Measurements from ENCODE around the gene CHMP4B. TPM values are rescaled to one million over a fixed set of nuclear protein-coding genes. Genes with fewer than 3 reads are reported as not detected.

CHMP4B gene
- polyA plus RNA-seq, 1 of the 3 experiments (the other 2 are of a cell fraction), result 123 TPM

- WGBS (ENCODE audit: low lambda C conversion rate), result 85% methylated on average over 5 of the region's 5 CpGs
- Histone ChIP-seq H3F3A (replicated peaks; ENCODE audit: insufficient read depth) (peaks cover 4% of the 10 kb centered on the region), H3K9me3 (no peaks in the 10 kb centered on the region), H4K20me1 (ENCODE audit: insufficient read depth) (no peaks in the 10 kb centered on the region), H3K4me3 (ENCODE audit: low read depth in 2 of 2, low read length in 1 of 2) (no peak overlapping the region), H3K79me2 (ENCODE audit: insufficient read depth) (no peaks in the 10 kb centered on the region), H3K27ac (ENCODE audit: low read depth in 2 of 2, low read length in 1 of 2) (no peak overlapping the region), H3K4me1 (ENCODE audit: control insufficient read depth in 1 of 2, insufficient read depth in 2 of 2, low read depth in 1 of 2, low read length in 1 of 2) (peaks cover 0 to 4% of the 10 kb centered on the region in 2 experiments; a peak in 1 of 4 replicates), H2AFZ (ENCODE audit: low read depth) (no peak overlapping the region), H3K4me2 (no peak overlapping the region), H3K9ac (no peak overlapping the region), H3K27me3 (ENCODE audit: insufficient read depth) (no peaks in the 10 kb centered on the region), H3K9me2 (no peaks in the 10 kb centered on the region), H3K36me3 (replicated peaks in 1 of 2; ENCODE audit: control insufficient read depth in 1 of 2, insufficient read depth in 2 of 2, low read length in 1 of 2) (no peaks in the 10 kb centered on the region)
- TF ChIP-seq SIN3A (IDR thresholded peaks at IDR 0.05; ENCODE audit: borderline replicate concordance, low read depth, low read length) (no peak), PBX3 (IDR thresholded peaks at IDR 0.05) (no peak), ZBTB33 (IDR thresholded peaks at IDR 0.05; ENCODE audit: borderline replicate concordance, low read depth) (no peak), MXI1 (IDR thresholded peaks at IDR 0.05; ENCODE audit: low read depth, low read length) (no peak), RFX5 (IDR thresholded peaks at IDR 0.05; ENCODE audit: low read length) (no peak), RAD21 (IDR thresholded peaks at IDR 0.05; ENCODE audit: low read length) (no peak), POLR2AphosphoS5 (IDR thresholded peaks at IDR 0.05; ENCODE audit: low read depth, low read length) (no peak), JUND (IDR thresholded peaks at IDR 0.05) (no peak), YY1 (IDR thresholded peaks at IDR 0.05; ENCODE audit: low read depth) (no peak), RCOR1 (IDR thresholded peaks at IDR 0.05; ENCODE audit: low read length) (no peak), FOSL2 (IDR thresholded peaks at IDR 0.05; ENCODE audit: borderline replicate concordance, low read depth) (no peak), GATA2 (CRISPR knock-in tag; IDR thresholded peaks at IDR 0.05) (no peak)
- TF ChIP-seq, protein P1, sequence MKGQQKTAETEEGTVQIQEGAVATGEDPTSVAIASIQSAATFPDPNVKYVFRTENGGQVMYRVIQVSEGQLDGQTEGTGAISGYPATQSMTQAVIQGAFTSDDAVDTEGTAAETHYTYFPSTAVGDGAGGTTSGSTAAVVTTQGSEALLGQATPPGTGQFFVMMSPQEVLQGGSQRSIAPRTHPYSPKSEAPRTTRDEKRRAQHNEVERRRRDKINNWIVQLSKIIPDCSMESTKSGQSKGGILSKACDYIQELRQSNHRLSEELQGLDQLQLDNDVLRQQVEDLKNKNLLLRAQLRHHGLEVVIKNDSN (IDR thresholded peaks at IDR 0.05; ENCODE audit: borderline replicate concordance, low read depth), result no peak
- POLR2A ChIA-PET, result no interaction called here
- no peak for DNase-seq
- CTCF ChIA-PET, result interaction anchor here (1.8 to 2.4 kb wide), 2 partner anchors 10 to 28 kb away, joined by 4 to 16 read pairs; partner anchors contain the start of gene CHMP4B
Measured at GRCh38 chr20:33783256-33783655, 27.9 kb upstream of the CHMP4B start.

DNA sequence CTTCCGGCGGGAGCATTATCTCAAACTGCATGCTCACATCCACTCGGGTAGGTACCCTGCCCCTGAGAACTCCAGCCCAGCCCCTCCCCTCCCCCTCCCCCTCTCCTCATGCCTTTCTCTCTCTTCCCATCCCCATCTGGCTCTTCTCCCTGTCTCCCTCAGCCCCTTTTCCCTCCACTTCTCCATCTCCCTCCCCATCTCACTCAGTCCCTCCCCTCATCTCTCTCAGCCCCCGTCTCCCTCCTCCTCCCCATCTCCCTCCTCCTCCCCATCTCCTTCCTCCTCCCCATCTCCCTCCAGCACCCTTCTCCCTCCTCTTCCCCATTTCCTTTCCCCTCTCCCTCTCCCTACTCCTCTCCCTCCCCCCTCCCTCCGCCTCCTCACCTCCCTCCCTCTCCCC lies 27.3 kb upstream of the CHMP4B start:
- CTCF ChIA-PET, result no interaction called here
- no peaks in the 10 kb centered on the region for H3K79me2 ChIP-seq (ENCODE audit: insufficient read depth)
- no peak overlapping the region for H3K9ac ChIP-seq
- no peaks in the 10 kb centered on the region for H3K9me2 ChIP-seq
- POLR2A ChIA-PET, result no interaction called here
- no peak overlapping the region for H2AFZ ChIP-seq (ENCODE audit: low read depth)
- H3K4me3 ChIP-seq (ENCODE audit: low read depth in 2 of 2, low read length in 1 of 2), result no peak overlapping the region
- H3K36me3 ChIP-seq (replicated peaks in 1 of 2; ENCODE audit: control insufficient read depth in 1 of 2, insufficient read depth in 2 of 2, low read length in 1 of 2), result no peaks in the 10 kb centered on the region
- H3K4me1 ChIP-seq (ENCODE audit: control insufficient read depth in 1 of 2, insufficient read depth in 2 of 2, low read depth in 1 of 2, low read length in 1 of 2), result peaks cover under 1 to 10% of the 10 kb centered on the region in 2 experiments; a peak in 2 of 4 replicates
- H3K4me2 ChIP-seq, result no peak overlapping the region
- H3F3A ChIP-seq (replicated peaks; ENCODE audit: insufficient read depth), result peaks cover 8% of the 10 kb centered on the region
- no peak overlapping the region for H3K27ac ChIP-seq (ENCODE audit: low read depth in 2 of 2, low read length in 1 of 2)
- DNase-seq, result no peak
- no peaks in the 10 kb centered on the region for H4K20me1 ChIP-seq (ENCODE audit: insufficient read depth)
- no peaks in the 10 kb centered on the region for H3K27me3 ChIP-seq (ENCODE audit: insufficient read depth)
- 91% methylated on average over 3 of the region's 5 CpGs for whole genome bisulfite sequencing (ENCODE audit: low lambda C conversion rate)
- no peaks in the 10 kb centered on the region for H3K9me3 ChIP-seq
- TF ChIP-seq JUND (IDR thresholded peaks at IDR 0.05), result no peak
- TF ChIP-seq FOXM1 (IDR thresholded peaks at IDR 0.05; ENCODE audit: low read depth), result no peak
- no peak for TF ChIP-seq SMC3 (IDR thresholded peaks at IDR 0.05; ENCODE audit: low read depth, low read length)
- no peak for TF ChIP-seq EZH2phosphoT487 (IDR thresholded peaks at IDR 0.05; ENCODE audit: borderline replicate concordance, low read depth)
- TF ChIP-seq NFIC (IDR thresholded peaks at IDR 0.05; ENCODE audit: borderline replicate concordance), result no peak
- no peak for TF ChIP-seq PBX3 (IDR thresholded peaks at IDR 0.05)
- TF ChIP-seq TEAD4 (IDR thresholded peaks at IDR 0.05; ENCODE audit: borderline replicate concordance, insufficient read depth), result no peak
- TF ChIP-seq, protein P2, sequence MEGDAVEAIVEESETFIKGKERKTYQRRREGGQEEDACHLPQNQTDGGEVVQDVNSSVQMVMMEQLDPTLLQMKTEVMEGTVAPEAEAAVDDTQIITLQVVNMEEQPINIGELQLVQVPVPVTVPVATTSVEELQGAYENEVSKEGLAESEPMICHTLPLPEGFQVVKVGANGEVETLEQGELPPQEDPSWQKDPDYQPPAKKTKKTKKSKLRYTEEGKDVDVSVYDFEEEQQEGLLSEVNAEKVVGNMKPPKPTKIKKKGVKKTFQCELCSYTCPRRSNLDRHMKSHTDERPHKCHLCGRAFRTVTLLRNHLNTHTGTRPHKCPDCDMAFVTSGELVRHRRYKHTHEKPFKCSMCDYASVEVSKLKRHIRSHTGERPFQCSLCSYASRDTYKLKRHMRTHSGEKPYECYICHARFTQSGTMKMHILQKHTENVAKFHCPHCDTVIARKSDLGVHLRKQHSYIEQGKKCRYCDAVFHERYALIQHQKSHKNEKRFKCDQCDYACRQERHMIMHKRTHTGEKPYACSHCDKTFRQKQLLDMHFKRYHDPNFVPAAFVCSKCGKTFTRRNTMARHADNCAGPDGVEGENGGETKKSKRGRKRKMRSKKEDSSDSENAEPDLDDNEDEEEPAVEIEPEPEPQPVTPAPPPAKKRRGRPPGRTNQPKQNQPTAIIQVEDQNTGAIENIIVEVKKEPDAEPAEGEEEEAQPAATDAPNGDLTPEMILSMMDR (IDR thresholded peaks at IDR 0.05), result no peak
- no peak for TF ChIP-seq GABPA (IDR thresholded peaks at IDR 0.05; ENCODE audit: low read depth)
- TF ChIP-seq, protein P3, sequence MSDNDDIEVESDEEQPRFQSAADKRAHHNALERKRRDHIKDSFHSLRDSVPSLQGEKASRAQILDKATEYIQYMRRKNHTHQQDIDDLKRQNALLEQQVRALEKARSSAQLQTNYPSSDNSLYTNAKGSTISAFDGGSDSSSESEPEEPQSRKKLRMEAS (IDR thresholded peaks at IDR 0.05; ENCODE audit: low read depth), result no peak
- TF ChIP-seq ELF1 (IDR thresholded peaks at IDR 0.05), result no peak
- no peak for TF ChIP-seq TCF12 (IDR thresholded peaks at IDR 0.05)
- TF ChIP-seq MXI1 (IDR thresholded peaks at IDR 0.05; ENCODE audit: low read depth, low read length), result no peak
- no peak for TF ChIP-seq YY1 (IDR thresholded peaks at IDR 0.05; ENCODE audit: low read depth)
- TF ChIP-seq SIN3A (IDR thresholded peaks at IDR 0.05; ENCODE audit: borderline replicate concordance, low read depth, low read length), result no peak

All from SK-N-SH (cell line).